BLaER1 treated with 17β-estradiol and CSF1 and Interleukin-3, amounts not matched to agents 10 nM and 100 nM (cell line): ENCODE data around the gene CLEC16A.

Experiments
- H3K27ac ChIP-seq, 11 experiments: shearing (Covaris generic); formaldehyde crosslinking; 2 replicates each; pipeline ENCODE4 v1.8.1; 2022
- H3K27me3 ChIP-seq, 11 experiments: shearing (Covaris generic); formaldehyde crosslinking; 2 replicates each; pipeline ENCODE4 v1.8.1; 2022
- H3K36me3 ChIP-seq, 11 experiments: shearing (Covaris generic); formaldehyde crosslinking; 2 replicates each; pipeline ENCODE4 v1.8.1; 2022
- H3K4me1 ChIP-seq, 10 experiments: shearing (Covaris generic); formaldehyde crosslinking; 2 replicates each; pipeline ENCODE4 v1.8.1; 2022
- H3K4me2 ChIP-seq, 11 experiments: shearing (Covaris generic); formaldehyde crosslinking; 2 replicates each; pipeline ENCODE4 v1.8.1; 2022
- H3K4me3 ChIP-seq, 10 experiments: shearing (Covaris generic); formaldehyde crosslinking; 2 replicates each; pipeline ENCODE4 v1.8.1; 2022
- H3K9ac ChIP-seq, 11 experiments: shearing (Covaris generic); formaldehyde crosslinking; 2 replicates each; pipeline ENCODE4 v1.8.1; 2022
- H3K9me3 ChIP-seq, 11 experiments: shearing (Covaris generic); formaldehyde crosslinking; replicated peaks in 1 of 11; 2 replicates each; pipeline ENCODE4 v1.8.1; 2022
- H4K20me1 ChIP-seq, 11 experiments: shearing (Covaris generic); formaldehyde crosslinking; 2 replicates each; pipeline ENCODE4 v1.8.1; 2022
- Cebpa-rat ChIP-seq, 11 experiments: shearing (Covaris generic); IDR thresholded peaks; 2 replicates each; pipeline ENCODE4 v1.8.1; 2022

CLEC16A gene

DNA sequence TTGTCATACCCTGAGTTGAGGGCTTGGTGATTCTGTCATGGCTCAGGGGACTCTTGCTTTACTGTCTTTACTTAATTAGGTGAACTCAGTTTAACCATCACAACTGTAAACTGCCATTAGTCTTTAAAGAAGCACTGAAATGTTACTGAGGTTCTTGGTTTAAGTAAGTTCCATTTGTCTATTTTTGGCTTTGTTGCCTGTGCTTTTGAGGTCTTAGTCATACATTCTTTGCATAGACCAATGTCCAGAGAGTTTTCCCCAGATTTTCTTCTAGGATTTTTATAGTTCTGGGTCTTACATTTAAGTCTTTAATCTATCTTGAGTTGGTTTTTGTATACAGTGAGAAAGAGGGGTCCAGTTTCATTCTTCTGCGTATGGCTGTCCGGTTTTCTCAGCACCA, 174.1 kb downstream of the CLEC16A start:
- no peaks in the 10 kb centered on the region for H3K27me3 ChIP-seq
- no peaks in the 10 kb centered on the region for H3K9me3 ChIP-seq
- peaks cover 20 to 50% (median 38%) of the 10 kb centered on the region in 11 experiments for H3K36me3 ChIP-seq
- no peak overlapping the region; a peak in 1 of 22 replicates for H3K27ac ChIP-seq
- no peak overlapping the region for H3K4me3 ChIP-seq
- no peak overlapping the region for H3K9ac ChIP-seq
- H3K4me1 ChIP-seq, result peaks cover 21 to 45% (median 22%) of the 10 kb centered on the region in 10 experiments
- peak overlapping the region in 2 of 11 experiments; percentile 28 to 40; a peak in 1 of 22 replicates for H3K4me2 ChIP-seq
- no peaks in the 10 kb centered on the region; a peak in 1 of 22 replicates for H4K20me1 ChIP-seq
- no peak for TF ChIP-seq Cebpa-rat (IDR thresholded peaks at IDR 0.05)

GRCh38 chr16:11121083-11121608, 176.8 kb downstream of the CLEC16A start:
- no peak overlapping the region for H3K9ac ChIP-seq
- peak overlapping the region in 2 of 11 experiments; percentile 40 to 57; a peak in 4 of 22 replicates for H3K4me2 ChIP-seq
- no peaks in the 10 kb centered on the region for H3K27me3 ChIP-seq
- TF ChIP-seq Cebpa-rat (IDR thresholded peaks at IDR 0.05), result no peak
- no peaks in the 10 kb centered on the region for H3K9me3 ChIP-seq
- no peak overlapping the region for H3K27ac ChIP-seq
- peaks cover 37 to 75% (median 58%) of the 10 kb centered on the region in 11 experiments for H3K36me3 ChIP-seq
- H4K20me1 ChIP-seq, result no peaks in the 10 kb centered on the region
- H3K4me3 ChIP-seq, result no peak overlapping the region
- H3K4me1 ChIP-seq, result peaks cover 0 to 39% (median 6%) of the 10 kb centered on the region in 10 experiments; a peak in 10 of 20 replicates

DNA sequence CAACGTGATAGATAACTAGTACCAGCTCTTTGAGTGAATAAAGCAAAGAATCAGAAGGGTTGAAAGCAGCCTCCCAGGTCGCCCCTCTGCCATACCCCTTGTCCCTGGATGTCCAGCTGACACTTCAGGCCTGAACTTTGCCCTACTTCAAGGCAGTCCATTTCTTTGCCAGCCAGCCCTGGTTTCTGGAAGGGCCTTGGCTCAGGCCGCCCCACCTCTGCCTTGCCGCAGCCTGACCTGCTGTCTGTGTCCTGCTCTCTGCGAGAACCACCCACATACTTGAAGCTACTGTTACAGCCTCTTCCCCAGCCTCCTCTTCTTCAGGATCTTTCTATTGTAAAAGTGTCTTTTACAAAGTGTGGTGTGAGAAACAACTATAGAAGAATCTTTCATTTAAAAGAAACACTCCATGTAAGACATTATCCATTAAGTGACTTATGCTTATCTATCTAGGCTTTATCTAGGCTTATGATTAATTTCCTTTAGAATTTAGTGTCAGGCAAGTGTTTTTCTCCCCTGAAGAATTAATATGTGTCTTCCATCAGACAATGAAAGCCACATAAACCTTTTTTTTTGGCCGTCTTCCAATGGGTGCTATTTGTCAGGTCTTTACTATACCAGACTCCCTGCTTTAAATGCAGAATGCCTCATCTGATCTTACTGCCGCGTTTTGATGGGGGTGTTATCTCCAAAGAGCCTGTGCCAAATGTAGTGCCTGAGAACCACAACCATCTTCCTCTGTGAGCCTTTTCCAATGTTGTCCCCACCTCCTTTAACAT, 177.7 kb downstream of the CLEC16A start:
- Histone ChIP-seq H3K9me3 (no peaks in the 10 kb centered on the region), H3K27me3 (no peaks in the 10 kb centered on the region), H3K9ac (no peak overlapping the region), H3K4me3 (no peak overlapping the region), H3K4me2 (no peak overlapping the region), H3K4me1 (peaks cover 0 to 39% (median 6%) of the 10 kb centered on the region in 10 experiments; a peak in 10 of 20 replicates), H4K20me1 (no peaks in the 10 kb centered on the region), H3K36me3 (peaks cover 47 to 78% (median 65%) of the 10 kb centered on the region in 11 experiments), H3K27ac (no peak overlapping the region; a peak in 1 of 22 replicates)
- TF ChIP-seq Cebpa-rat (IDR thresholded peaks at IDR 0.05), result no peak

DNA sequence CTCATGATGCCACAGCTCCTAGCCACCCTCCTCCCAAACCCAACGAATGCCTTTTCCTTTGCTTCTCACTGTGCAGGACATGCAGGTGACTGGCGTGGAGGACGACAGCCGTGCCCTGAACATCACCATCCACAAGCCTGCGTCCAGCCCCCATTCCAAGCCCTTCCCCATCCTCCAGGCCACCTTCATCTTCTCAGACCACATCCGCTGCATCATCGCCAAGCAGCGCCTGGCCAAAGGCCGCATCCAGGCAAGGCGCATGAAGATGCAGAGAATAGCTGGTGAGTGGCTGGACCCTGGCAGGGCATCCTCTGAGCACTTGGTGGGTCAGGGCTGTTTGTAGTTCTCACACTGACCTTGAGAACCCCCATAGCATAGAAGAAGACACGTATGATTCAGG, 179.3 kb downstream of the CLEC16A start:
- TF ChIP-seq Cebpa-rat (IDR thresholded peaks at IDR 0.05), result no peak
- Histone ChIP-seq H3K4me3 (no peak overlapping the region), H3K4me1 (peaks cover 0 to 46% (median 12%) of the 10 kb centered on the region in 10 experiments; a peak in 15 of 20 replicates), H3K27me3 (no peaks in the 10 kb centered on the region), H4K20me1 (no peaks in the 10 kb centered on the region; a peak in 1 of 22 replicates), H3K9ac (no peak overlapping the region), H3K36me3 (peaks cover 58 to 92% (median 75%) of the 10 kb centered on the region in 11 experiments), H3K4me2 (peak overlapping the region in 5 of 11 experiments; percentile 11 to 74 (median 51); a peak in 8 of 22 replicates), H3K27ac (no peak overlapping the region), H3K9me3 (no peaks in the 10 kb centered on the region)

DNA sequence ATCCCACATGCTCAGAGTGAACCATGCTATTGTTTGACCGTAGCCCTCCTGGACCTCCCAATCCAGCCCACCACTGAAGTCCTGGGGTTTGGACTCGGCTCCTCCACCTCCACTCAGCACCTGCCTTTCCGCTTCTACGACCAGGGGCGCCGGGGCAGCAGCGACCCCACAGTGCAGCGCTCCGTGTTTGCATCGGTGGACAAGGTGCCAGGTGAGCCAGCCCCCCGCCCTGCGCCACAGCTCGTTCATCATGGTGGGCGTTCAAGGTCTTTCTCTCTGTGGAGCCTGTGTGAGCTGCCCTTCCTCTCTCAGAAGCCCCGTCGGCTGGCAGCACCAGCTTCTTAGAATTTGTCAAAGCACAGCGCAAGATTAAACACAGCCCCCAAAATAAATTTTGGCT, 181.6 kb downstream of the CLEC16A start:
- peaks cover 0 to 1% (median 0%) of the 10 kb centered on the region in 11 experiments; a peak in 1 of 22 replicates for H4K20me1 ChIP-seq

GRCh38 chr16:11126399-11127054, 182.2 kb downstream of the CLEC16A start:
- H3K27ac ChIP-seq, result no peak overlapping the region
- H4K20me1 ChIP-seq, result peaks cover 0 to 7% (median 0%) of the 10 kb centered on the region in 11 experiments; a peak in 2 of 22 replicates
- H3K4me2 ChIP-seq, result no peak overlapping the region
- H3K27me3 ChIP-seq, result no peaks in the 10 kb centered on the region
- TF ChIP-seq Cebpa-rat (IDR thresholded peaks at IDR 0.05), result no peak; a peak in 1 of 22 replicates
- H3K36me3 ChIP-seq, result peaks cover 54 to 88% (median 69%) of the 10 kb centered on the region in 11 experiments
- H3K4me1 ChIP-seq, result peaks cover 4 to 52% (median 26%) of the 10 kb centered on the region in 10 experiments; a peak in 16 of 20 replicates
- no peak overlapping the region for H3K4me3 ChIP-seq
- no peaks in the 10 kb centered on the region for H3K9me3 ChIP-seq
- no peak overlapping the region for H3K9ac ChIP-seq

More for the DNA sequence above, 181.6 kb downstream of the CLEC16A start:
- H3K36me3 ChIP-seq, result peaks cover 59 to 94% (median 75%) of the 10 kb centered on the region in 11 experiments
- H3K27ac ChIP-seq, result no peak overlapping the region
- H3K9me3 ChIP-seq, result no peaks in the 10 kb centered on the region
- no peak overlapping the region for H3K4me3 ChIP-seq
- TF ChIP-seq Cebpa-rat (IDR thresholded peaks at IDR 0.05), result no peak
- peaks cover 4 to 58% (median 26%) of the 10 kb centered on the region in 10 experiments; a peak in 16 of 20 replicates for H3K4me1 ChIP-seq
- no peak overlapping the region for H3K9ac ChIP-seq
- H3K27me3 ChIP-seq, result no peaks in the 10 kb centered on the region
- no peak overlapping the region for H3K4me2 ChIP-seq

GRCh38 chr16:11127610-11128195, 183.3 kb downstream of the CLEC16A start:
- H3K4me1 ChIP-seq, result peaks cover 4 to 48% (median 26%) of the 10 kb centered on the region in 10 experiments; a peak in 16 of 20 replicates
- no peaks in the 10 kb centered on the region for H3K9me3 ChIP-seq
- no peak overlapping the region; a peak in 1 of 22 replicates for H3K27ac ChIP-seq
- H4K20me1 ChIP-seq, result peaks cover 0 to 10% (median 0%) of the 10 kb centered on the region in 11 experiments; a peak in 2 of 22 replicates
- no peak overlapping the region for H3K9ac ChIP-seq
- H3K4me2 ChIP-seq, result peak overlapping the region in 2 of 11 experiments; percentile 52 to 77; a peak in 2 of 22 replicates
- TF ChIP-seq Cebpa-rat (IDR thresholded peaks at IDR 0.05), result no peak
- H3K27me3 ChIP-seq, result no peaks in the 10 kb centered on the region
- H3K36me3 ChIP-seq, result peaks cover 49 to 83% (median 63%) of the 10 kb centered on the region in 11 experiments
- no peak overlapping the region for H3K4me3 ChIP-seq
